OCI-LY7 (cell line): ENCODE measurements around the gene AXIN1.

Experiments used
- CTCF ChIP-seq: fragments of 200-600 bp; sonication (generic); conservative IDR thresholded peaks from 2 replicates; pipeline ENCODE4 v1.5.1; 2014; ENCODE audit warnings: mild to moderate bottlenecking, antibody characterized with exemption, low read length, moderate library complexity, mixed read lengths
- EZH2phosphoT487 ChIP-seq: fragments of 200-600 bp; sonication (generic); IDR thresholded peaks from 2 replicates; pipeline ENCODE4 v1.6.1; 2018; ENCODE audit warnings: low read depth, borderline replicate concordance, mild to moderate bottlenecking, mixed run types, antibody characterized with exemption, low read length, moderate library complexity, mixed read lengths

GRCh38 chr16:287981-288920 lies 64.3 kb downstream of the AXIN1 start:
- TF ChIP-seq CTCF: no peak
- no peak for TF ChIP-seq EZH2phosphoT487
